ENCODE data around the gene PLEKHA8.

The PLEKHA8 gene

DNA sequence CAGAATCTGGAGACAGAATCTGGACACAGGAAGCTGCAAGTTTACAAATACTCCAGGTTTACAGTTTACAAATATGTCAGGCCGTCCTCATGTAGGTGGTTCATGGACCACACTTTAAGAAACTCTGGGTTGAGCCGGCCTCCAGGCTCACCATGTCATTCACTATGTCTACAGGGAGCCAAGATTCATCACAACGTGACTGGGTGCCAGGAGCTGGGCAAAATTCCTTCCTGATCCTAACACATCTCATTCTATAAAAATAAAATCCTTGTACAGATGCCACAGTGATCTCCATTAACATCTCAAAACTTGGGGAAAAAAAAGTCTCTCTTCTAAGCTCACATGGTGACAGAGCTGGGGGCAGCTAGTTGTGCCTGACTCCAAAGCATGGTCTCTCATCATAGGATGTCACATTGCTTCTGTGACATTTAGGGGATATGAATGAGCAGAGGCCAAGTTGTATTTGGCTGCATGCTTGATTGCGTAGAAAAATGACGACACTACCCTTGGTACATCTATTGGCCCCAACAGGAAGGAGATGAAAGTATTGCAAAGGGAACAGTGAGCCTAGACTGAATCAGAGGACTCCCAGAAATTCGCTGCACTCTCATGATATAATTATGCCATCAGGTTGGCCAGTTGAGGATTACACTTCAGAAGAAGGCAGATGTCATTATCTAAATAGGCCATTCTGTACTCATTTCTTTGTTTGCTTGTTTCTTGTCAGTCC is 142.4 kb downstream of the PLEKHA8 start:
- DNase-seq: peak; percentile 67 to 92 (median 76)

DNA sequence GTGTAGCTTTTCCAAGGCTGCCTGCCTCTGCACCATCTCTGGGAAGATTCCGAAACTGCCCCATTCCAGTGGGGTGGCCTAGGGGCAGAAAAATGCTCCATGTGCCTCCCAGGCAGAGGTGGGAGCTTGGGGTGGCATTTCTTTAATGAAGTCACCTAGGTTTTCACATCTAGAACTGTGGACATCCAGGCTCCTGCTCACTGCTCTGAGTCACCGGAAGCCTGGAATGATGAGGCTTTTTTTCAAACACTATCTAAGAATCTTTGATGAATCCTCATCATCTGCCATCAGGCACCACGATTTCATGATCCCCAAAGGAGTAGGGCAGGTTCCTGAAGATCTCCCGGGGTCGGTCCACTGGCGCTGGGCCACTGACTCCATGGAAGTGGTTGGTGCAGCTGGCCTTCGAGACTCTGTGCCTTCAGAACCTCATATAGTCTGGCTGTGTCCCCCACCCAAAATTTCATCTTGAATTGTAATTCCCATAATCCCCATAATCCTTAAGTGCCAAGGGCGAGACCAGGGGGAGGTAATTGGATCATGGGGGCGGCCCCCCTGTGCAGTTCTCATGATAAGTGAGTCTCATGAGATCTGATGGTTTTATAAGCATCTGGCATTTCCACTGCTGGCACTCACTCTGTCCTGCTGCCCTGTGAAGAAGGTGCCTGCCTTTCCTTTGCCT is 143.7 kb downstream of the PLEKHA8 start:
- DNase-seq: no peak

DNA sequence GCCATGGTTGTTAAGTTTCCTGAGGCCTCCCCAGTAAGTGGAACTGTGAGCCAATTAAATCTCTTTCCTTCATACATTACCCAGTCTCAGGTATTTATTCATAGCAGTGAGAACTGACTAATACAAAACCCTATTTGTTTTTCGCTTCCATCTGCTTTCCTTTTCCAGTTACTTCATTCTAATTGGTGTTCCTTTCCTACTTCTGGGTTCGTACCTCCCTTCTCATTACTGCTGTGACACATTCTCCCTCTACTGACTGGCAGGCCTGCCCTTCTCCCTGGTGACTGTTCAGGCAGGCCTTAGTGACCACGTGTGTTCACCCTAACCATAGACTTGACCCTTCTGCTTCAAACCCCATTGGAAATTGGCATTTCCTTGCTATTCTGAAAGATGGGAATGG is 144.2 kb downstream of the PLEKHA8 start:
- DNase-seq: no peak

DNA sequence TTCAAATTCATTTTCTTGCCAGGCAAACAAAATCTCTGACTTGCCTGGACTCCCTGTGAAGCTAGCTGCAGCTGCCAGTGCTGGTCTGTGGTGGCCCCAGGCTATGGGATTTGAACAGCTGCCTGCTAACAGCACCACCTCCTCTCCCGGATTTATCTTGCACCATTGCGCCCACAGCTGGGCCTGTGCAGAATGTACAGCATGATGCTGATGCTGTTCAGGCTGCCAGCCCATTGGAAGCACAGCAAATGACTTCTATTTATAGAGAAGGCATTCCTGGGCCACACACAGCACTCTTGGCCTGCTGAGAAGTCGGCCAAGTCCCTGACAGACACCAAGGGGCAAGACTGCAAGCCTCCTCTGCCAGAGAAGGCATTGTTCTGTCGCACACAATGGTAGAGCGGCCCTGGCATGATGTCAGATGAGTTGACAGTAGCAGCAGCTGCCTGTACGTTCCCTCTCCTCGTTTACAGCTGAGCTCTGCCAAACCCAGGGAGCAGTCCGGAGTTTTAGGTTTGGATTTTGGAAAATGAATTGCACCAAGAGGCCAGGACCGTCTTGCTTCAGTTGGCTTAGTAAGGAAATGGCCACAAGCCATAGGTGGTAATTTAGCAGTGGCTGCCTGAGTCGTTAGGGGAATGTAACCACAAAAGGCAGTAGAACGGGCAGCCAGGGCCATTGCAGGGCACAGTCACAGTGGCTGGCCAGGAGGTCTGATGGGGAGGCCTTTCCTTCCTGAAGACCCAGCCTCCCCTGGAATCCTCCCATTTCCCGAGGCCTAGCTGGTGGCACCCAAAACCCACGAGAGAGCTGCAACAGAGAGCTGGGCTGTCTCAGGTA is 145.1 kb downstream of the PLEKHA8 start:
- no peak for DNase-seq

DNA sequence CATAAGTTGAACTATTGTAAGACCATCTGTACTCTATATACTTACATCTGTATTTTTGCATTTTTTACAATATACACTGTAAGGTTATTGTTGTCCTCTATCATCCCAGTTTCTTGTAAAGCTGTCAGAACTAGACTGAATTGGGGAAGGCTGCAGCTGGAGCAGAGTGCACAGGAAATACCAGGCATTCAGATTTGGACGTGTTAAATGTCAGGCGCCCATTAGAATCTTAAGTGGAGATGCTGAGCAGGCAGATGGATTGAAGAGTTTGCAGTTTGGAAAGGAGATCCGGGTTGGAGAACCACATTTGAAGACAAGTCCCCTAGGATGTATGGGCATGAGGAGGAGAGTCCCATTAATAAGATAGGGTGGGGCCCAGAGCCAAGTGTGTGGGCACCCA is 147.0 kb downstream of the PLEKHA8 start:
- no peak for DNase-seq

DNA sequence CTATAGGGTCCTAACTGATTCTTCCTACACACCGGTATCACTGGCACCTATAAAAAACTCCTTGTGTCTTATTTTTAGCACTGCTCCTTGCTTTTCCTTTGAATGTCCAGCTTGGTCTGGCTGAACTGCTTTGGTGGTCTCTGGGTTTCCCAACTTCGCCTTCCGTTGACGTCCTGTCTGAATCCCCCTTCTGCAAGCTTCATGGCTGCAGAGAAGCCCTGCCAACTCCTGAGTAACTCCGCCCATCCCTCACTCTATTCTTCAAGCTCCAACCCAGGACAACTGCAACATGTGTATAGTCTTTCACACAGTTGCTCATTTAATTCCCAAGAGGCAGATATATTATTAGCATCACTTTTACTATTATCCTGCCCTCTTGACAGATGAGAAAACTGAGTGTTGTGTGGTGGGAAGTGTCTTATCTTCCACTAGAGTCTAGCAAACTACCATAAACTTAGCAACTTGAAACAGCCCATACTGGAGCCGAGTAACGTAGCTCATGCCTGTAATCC is 147.5 kb downstream of the PLEKHA8 start:
- DNase-seq: no peak

DNA sequence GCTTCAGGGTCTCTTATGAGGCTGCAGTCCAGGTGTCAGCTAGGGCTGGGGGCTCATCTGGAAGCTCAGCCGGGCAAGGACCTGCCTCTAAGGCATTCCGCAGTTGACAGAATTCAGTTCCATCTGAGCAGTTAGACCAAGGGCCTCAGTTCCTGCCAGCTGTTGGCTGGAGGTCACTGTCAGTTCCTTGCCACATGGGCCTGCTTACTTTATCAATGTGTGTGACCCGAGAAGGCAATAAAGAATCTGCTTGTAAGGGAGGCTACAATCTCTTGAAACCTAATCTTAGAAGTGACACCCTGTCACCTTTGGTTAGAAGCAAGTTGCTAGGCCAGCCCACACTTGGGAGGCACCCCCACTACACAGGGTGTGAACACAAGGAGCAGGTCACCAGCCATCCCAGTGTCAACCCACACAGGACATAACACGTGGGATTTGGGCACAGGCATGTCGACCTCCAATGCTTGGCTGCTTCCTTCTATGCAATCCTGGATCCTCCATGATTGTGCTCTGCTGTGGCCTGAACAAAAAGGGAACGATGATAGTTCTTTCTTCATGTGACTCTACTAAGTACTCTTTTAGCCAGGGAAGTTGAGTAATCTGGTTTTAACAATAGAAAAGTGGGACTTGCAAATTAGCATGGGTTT is 148.4 kb downstream of the PLEKHA8 start:
- peak; percentile 74 to 91 (median 85) for DNase-seq

DNA sequence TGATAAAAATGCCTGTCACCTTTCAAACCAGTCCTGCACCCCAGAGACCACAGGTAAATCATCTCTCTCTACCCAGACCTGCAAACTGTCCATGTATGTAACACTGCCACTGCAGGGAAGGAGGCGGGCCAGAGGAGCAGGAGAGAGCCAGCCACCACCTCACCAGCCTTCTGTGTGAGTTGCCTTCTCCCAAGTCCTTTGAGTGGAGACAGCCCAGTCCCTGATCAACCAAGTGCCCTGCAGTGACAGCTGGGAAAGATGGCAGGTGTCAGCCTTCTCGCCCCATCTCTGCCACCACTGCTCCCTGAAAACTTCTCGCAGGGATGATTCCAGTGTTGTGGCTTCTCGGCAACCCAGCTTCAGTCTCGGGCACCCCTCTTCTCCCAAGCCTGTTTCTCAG is 149.0 kb downstream of the PLEKHA8 start:
- peak in 1 of 4 experiments; percentile 35 for DNase-seq

DNA sequence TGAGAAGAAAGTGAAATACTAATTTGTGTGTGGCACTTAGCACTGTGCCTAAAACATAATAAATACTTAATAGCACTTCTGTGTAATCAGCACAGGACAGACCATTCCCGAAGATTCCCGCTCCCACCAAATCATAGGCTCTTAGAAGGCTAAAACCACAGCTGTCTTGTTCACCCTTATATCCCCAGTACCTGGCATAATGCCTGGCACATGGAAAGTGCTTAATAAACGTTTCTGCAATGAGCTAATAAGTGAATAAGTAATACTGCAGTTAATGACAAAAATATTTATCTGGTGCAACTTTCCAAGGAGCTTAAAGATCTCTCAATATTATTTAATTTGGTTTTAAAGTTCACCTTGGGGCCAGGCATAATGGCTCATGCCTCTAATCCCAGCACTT is 149.8 kb downstream of the PLEKHA8 start:
- no peak for DNase-seq

DNA sequence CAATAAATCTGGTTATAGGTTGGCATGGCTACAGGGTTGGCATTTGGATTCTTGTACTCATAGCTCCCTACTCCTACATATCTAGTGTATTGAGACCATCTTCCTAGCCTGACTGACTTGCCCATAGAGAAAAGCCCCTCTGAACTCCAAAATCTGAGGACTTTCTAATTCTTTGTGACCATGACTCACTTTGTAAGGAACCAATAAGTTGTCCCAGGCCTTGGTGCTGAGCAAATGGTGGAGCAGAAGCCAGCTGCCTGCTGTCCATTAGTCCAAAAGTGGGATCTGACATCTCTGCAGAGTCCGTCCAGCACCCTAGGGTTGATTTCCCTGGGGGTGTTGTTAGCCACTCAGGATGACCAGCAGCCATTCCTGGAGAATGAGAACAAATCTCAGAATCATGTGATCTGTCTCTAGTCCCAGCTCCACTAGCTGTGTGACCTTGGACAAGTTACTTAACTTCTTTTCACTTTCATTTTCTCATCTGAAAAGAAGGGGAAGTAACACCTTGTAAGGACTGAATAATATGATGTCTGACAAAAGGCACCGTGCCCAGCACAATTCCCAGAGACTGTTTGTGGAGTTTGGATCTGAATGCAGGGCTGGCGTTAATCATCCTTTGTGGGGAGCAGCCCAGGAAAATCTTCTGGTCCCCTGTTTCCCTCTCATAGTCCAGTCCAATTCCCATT is 150.7 kb downstream of the PLEKHA8 start:
- peak; percentile 30 to 71 (median 51) for DNase-seq

All from suppressor macrophage (primary cell).